HepG2 (cell line): Measurements from ENCODE around the gene NUP62. TPM values are rescaled to one million over a fixed set of nuclear protein-coding genes. Genes with fewer than 3 reads are reported as not detected.

ENCODE experiments used
- ATAC-seq: fragments of 200-7000 bp; cut with Tn5 transposase; 3 replicates; pipeline ENCODE4 v1.9.1; 2020; ENCODE audit warnings: mild to moderate bottlenecking, moderate library complexity
- BruUV-seq: library from RNA; stranded (reverse); fragments of 400-500 nt; replicated peaks from 2 replicates; lab custom pipeline; 2021; lab: Mats Ljungman, UMichigan
- CTCF ChIA-PET: fragments of 300-600 bp; formaldehyde crosslinking; extraction: SDS; loops from one replicate; lab custom pipeline; 2021; ENCODE audit warnings: low total read pairs, inconsistent platforms, low intra/inter-chr PET ratio; lab: Yijun Ruan, JAX
- POLR2A ChIA-PET: fragments of 350-600 bp; sonication (Branson Sonifier 250); formaldehyde crosslinking; loops from one replicate; lab custom pipeline; 2020; ENCODE audit warnings: antibody characterized with exemption, inconsistent platforms; lab: Yijun Ruan, JAX
- DNase-seq: peaks from one replicate; pipeline ENCODE4 v3.0.0-alpha.2; 2015; ENCODE audit warnings: low spot score
- FAIRE-seq: peaks from 3 replicates; lab custom pipeline; 2011; peaks lifted over from hg19 to GRCh38; lab: Jason Lieb, UNC
- H2AFZ ChIP-seq: one replicate; pipeline ENCODE4 v1.6.1; 2011; ENCODE audit warnings: low read length, inconsistent platforms
- H3K27ac ChIP-seq: fragments of 300-600 bp; 3 replicates; pipeline ENCODE4 v1.8.0; 2011; ENCODE audit warnings: mixed run types, mild to moderate bottlenecking, mixed read lengths, low read length, inconsistent platforms; ENCODE audit not compliant: insufficient read depth; ENCODE audit errors: extremely low read length
- H3K27me3 ChIP-seq, 2 experiments: fragments of 200-600 bp in 1 of 2; 2 replicates in 1 of 2; 3 replicates in 1 of 2; pipeline versions ENCODE4 v1.6.0 to v1.8.0; 2011; ENCODE audit warnings: low read length in 2 of 2, mild to moderate bottlenecking in 2 of 2, moderate library complexity in 2 of 2, inconsistent platforms in 1 of 2; ENCODE audit not compliant: insufficient read depth in 2 of 2, control insufficient read depth in 1 of 2
- H3K36me3 ChIP-seq, 2 experiments: fragments of 200-600 bp in 1 of 2; replicated peaks in 1 of 2; 2 replicates in 1 of 2; 3 replicates in 1 of 2; pipeline versions ENCODE4 v1.5.1 to v1.8.0; 2011; ENCODE audit warnings: low read length in 2 of 2, inconsistent platforms in 1 of 2; ENCODE audit not compliant: insufficient read depth in 2 of 2, control insufficient read depth in 1 of 2
- H3K4me1 ChIP-seq: 2 replicates; pipeline ENCODE4 v1.5.1; 2012; ENCODE audit warnings: low read length, inconsistent platforms; ENCODE audit not compliant: insufficient read depth
- H3K4me2 ChIP-seq: 2 replicates; pipeline ENCODE4 v1.6.0; 2011; ENCODE audit warnings: low read depth, low read length, inconsistent platforms
- H3K4me3 ChIP-seq, 3 experiments: fragments of 200-600 bp in 1 of 3; sonication (generic), shearing (Covaris generic) in 1 of 3; replicated peaks in 1 of 3; 2 replicates each; pipeline ENCODE4 v1.5.1; 2011 to 2016; ENCODE audit warnings: low read length in 3 of 3, inconsistent platforms in 2 of 3, low read depth in 2 of 3, mild to moderate bottlenecking in 2 of 3, control low read depth in 1 of 3, mixed read lengths in 1 of 3; ENCODE audit not compliant: insufficient read depth in 1 of 3
- H3K79me2 ChIP-seq: one replicate; pipeline ENCODE4 v1.6.1; 2011; ENCODE audit warnings: low read length, inconsistent platforms; ENCODE audit not compliant: insufficient read depth
- H3K9ac ChIP-seq: 2 replicates; pipeline ENCODE4 v1.6.0; 2011; ENCODE audit warnings: mild to moderate bottlenecking, low read depth, low read length, inconsistent platforms; ENCODE audit not compliant: insufficient read depth
- H3K9me3 ChIP-seq: 2 replicates; pipeline ENCODE4 v1.5.1; 2012; ENCODE audit warnings: mild to moderate bottlenecking, low read length
- H4K20me1 ChIP-seq: 2 replicates; pipeline ENCODE4 v1.6.0; 2011; ENCODE audit warnings: inconsistent platforms, mild to moderate bottlenecking, low read length, moderate library complexity; ENCODE audit not compliant: insufficient read depth
- POLR2A ChIP-seq, 2 experiments: IDR thresholded peaks; 2 replicates each; pipeline ENCODE4 v1.6.1; 2011; ENCODE audit warnings: low read depth in 2 of 2, low read length in 2 of 2, mild to moderate bottlenecking in 1 of 2, moderate library complexity in 1 of 2; ENCODE audit not compliant: insufficient read depth in 1 of 2
- ZFP36 ChIP-seq: fragments of 150-350 bp; IDR thresholded peaks from 2 replicates; pipeline ENCODE4 v1.6.1; 2018; ENCODE audit warnings: borderline replicate concordance, low read length, low read depth; ENCODE audit not compliant: partially characterized antibody
- ZNF569 ChIP-seq: sonication (generic); formaldehyde crosslinking; IDR thresholded peaks from 2 replicates; pipeline ENCODE4 v1.5.0; 2020; ENCODE audit warnings: mild to moderate bottlenecking, missing genetic modification reagents, moderate library complexity, borderline replicate concordance
- WGBS: methylation state at CpG from one replicate; pipeline ENCODE4 v1.1.6; 2017; ENCODE audit warnings: low lambda C conversion rate; 5-methylcytosine and 5-hydroxymethylcytosine counted together
- in situ Hi-C: cut with HindIII; loops from 2 replicates; pipeline ENCODE4 v1.10.0; 2017; ENCODE audit warnings: low pct_unique_long_range_greater_than_20kb; ENCODE audit not compliant: extremely low pct_ligation_motif_present
- intact Hi-C: fragments of 100-400 bp; cut with micrococcal nuclease; formaldehyde crosslinking; loops from one replicate; pipeline ENCODE4 v1.10.0; 2022; ENCODE audit not compliant: unreplicated experiment
- polyA plus RNA-seq, 8 experiments: library from polyadenylated mRNA; depleted of rRNA in 3 of 8; stranded (reverse) in 7 of 8; unstranded in 1 of 8; fragments of >200 nt; fragmentation: Illumina TruSeq in 4 of 8; extraction: Trizol in 4 of 8; gene quantifications; 2 replicates each; pipeline versions ENCODE4 v1.2.1 to v1.2.3, GENCODE V29; 2011 to 2016; ENCODE audit warnings: low read depth in 4 of 8, missing spikeins in 1 of 8, mixed read lengths in 1 of 8; ENCODE audit not compliant: insufficient read depth in 1 of 8
- total RNA-seq, 5 experiments: library from RNA; depleted of rRNA; stranded (reverse); fragments of >200 nt; fragmentation: Illumina TruSeq; extraction: Trizol; gene quantifications; 2 replicates each; pipeline ENCODE4 v1.2.3, GENCODE V29; 2016; ENCODE audit warnings: low read depth in 1 of 5

NUP62 gene
- total and polyA plus RNA-seq, 2 of the 13 experiments (the other 11 are each of a cell fraction or from before 2014, with no cell fraction given), result 16.5 to 41.5 TPM

DNA sequence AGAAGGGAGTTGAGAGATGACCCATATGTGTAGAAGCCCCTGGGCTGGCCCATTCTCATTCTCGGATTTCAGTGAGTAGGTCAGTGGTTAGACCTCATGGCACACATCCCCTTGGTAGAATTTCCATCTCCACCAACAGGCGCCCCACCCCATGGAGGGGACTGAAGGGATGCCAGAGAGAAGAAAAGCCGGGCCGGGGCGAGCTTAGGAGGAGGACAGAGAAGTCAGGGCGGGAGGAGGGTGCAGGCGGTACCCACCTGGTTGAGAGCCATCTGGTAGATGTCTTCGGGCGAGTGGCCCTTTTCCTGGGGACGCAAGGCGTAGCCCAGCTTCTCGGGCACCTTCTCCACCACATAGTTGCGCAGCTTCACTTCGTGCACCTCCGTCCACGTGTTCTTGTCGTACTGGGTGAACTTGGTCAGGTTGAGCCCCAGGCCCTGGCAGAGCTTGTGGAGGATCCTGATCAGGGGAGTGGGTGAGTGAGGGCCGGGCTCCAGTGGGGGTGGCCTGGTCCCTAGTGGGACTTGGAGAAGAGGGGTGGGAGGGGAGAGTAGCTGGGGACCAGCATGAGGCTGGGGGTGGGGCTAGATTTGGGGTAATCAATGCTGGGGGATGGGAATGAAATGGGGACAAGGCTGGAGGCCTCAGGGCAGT is 35.2 kb downstream of the NUP62 start:
- no peak overlapping the region for H3K27ac ChIP-seq
- H3K9me3 ChIP-seq, result no peaks in the 10 kb centered on the region
- peaks cover 18% of the 10 kb centered on the region for H3K4me1 ChIP-seq
- BruUV-seq, result no TSS peak
- no peak overlapping the region for H3K4me3 ChIP-seq
- H2AFZ ChIP-seq, result no peak overlapping the region
- ChIA-PET CTCF (no interaction called here), POLR2A (no interaction called here)
- H3K27me3 ChIP-seq, result peaks cover 9 to 17% of the 10 kb centered on the region in 2 experiments; a peak in 4 of 5 replicates
- H3K36me3 ChIP-seq, result no peaks in the 10 kb centered on the region
- TF ChIP-seq POLR2A (IDR thresholded peaks at IDR 0.05; ENCODE audit: insufficient read depth in 1 of 2, low read depth in 2 of 2, low read length in 2 of 2), result no peak
- no peak for FAIRE-seq
- in situ Hi-C loops (no loop called here), intact Hi-C loops (no loop called here)
- H3K79me2 ChIP-seq, result no peaks in the 10 kb centered on the region
- no peak overlapping the region for H3K9ac ChIP-seq
- DNase-seq, result no peak
- no peak for ATAC-seq
- H3K4me2 ChIP-seq, result no peak overlapping the region
- WGBS, result 52% methylated on average over 12 of the region's 18 CpGs
- no peaks in the 10 kb centered on the region for H4K20me1 ChIP-seq

DNA sequence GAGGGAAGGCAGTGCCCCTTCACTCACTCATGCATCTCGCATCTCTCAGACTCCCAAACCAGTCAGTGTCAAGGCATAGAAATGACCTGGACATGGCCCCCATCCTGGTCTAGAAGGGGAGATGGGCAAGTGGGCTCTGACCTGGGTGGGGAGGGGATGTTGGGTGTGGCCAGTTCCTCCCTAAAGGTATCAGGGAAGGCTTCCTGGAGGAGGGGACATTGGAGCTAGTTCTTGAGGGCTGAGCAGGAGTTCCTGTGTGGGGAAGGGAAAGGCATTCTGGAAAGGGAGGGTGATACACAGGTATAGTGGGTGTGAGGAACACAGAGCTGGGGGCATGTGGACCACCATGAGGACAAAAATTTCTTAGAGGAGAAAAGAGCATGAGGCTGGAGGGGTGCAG is 36.6 kb downstream of the NUP62 start:
- in situ Hi-C loops, result no loop called here
- Histone ChIP-seq H3K27me3 (peaks cover 9 to 17% of the 10 kb centered on the region in 2 experiments; a peak in 4 of 5 replicates), H3K9me3 (no peaks in the 10 kb centered on the region), H3K27ac (no peak overlapping the region), H3K4me3 (no peak overlapping the region), H3K4me1 (peaks cover 15% of the 10 kb centered on the region), H3K79me2 (no peaks in the 10 kb centered on the region), H3K9ac (no peak overlapping the region), H3K4me2 (no peak overlapping the region), H2AFZ (no peak overlapping the region), H3K36me3 (no peaks in the 10 kb centered on the region), H4K20me1 (no peaks in the 10 kb centered on the region)
- DNase-seq (no peak), FAIRE-seq (no peak), ATAC-seq (no peak)
- no peak for TF ChIP-seq ZNF569 (CRISPR knock-in tag)
- peak; percentile 22 for TF ChIP-seq ZFP36
- intact Hi-C loops, result no loop called here
- CTCF ChIA-PET, result no interaction called here
- 54% methylated on average over 1 of the region's 1 CpG for WGBS
- POLR2A ChIA-PET, result no interaction called here
- no TSS peak for BruUV-seq
